GM23338 (cell line): ENCODE measurements around the gene PAGE5. TPM values are rescaled to one million over a fixed set of nuclear protein-coding genes. Genes with fewer than 3 reads are reported as not detected.

Experiments
- ATAC-seq: fragments of 200-7000 bp; cut with Tn5 transposase; 3 replicates; pipeline ENCODE4 v1.9.1; 2020
- DNase-seq: peaks from one replicate; pipeline ENCODE4 v3.0.0-alpha.2; 2015; ENCODE audit warnings: low spot score
- H2AFZ ChIP-seq: fragments of 200-600 bp; sonication (generic); 2 replicates; pipeline ENCODE4 v1.8.0; 2016; ENCODE audit warnings: antibody characterized with exemption, mild to moderate bottlenecking, moderate library complexity
- H3F3A ChIP-seq: fragments of 200-600 bp; sonication (generic); replicated peaks from 2 replicates; pipeline ENCODE4 v1.8.0; 2017; ENCODE audit warnings: antibody characterized with exemption, mixed run types, low read depth
- H3K27ac ChIP-seq: fragments of 200-600 bp; sonication (generic); 2 replicates; pipeline ENCODE4 v1.6.1; 2016; ENCODE audit warnings: low read depth
- H3K27me3 ChIP-seq: fragments of 200-600 bp; sonication (generic); 2 replicates; pipeline ENCODE4 v1.8.0; 2016; ENCODE audit warnings: mild to moderate bottlenecking, mixed run types, moderate library complexity; ENCODE audit not compliant: insufficient read depth
- H3K36me3 ChIP-seq: fragments of 200-600 bp; sonication (generic); 2 replicates; pipeline ENCODE4 v1.8.0; 2016; ENCODE audit warnings: mild to moderate bottlenecking; ENCODE audit not compliant: insufficient read depth
- H3K4me1 ChIP-seq: fragments of 200-600 bp; sonication (generic); 2 replicates; pipeline ENCODE4 v1.8.0; 2016; ENCODE audit warnings: mild to moderate bottlenecking, moderate library complexity; ENCODE audit not compliant: insufficient read depth
- H3K4me2 ChIP-seq: fragments of 200-600 bp; sonication (generic); 2 replicates; pipeline ENCODE4 v1.7.1; 2017; ENCODE audit warnings: mixed run types
- H3K4me3 ChIP-seq: fragments of 200-600 bp; sonication (generic); 2 replicates; pipeline ENCODE4 v1.6.1; 2016; ENCODE audit warnings: mixed run types
- H3K79me2 ChIP-seq: fragments of 200-600 bp; sonication (generic); replicated peaks from 2 replicates; pipeline ENCODE4 v1.8.0; 2017; ENCODE audit warnings: mild to moderate bottlenecking; ENCODE audit not compliant: insufficient read depth
- H3K9me2 ChIP-seq: fragments of 200-600 bp; sonication (generic); 2 replicates; pipeline ENCODE4 v1.8.0; 2017; ENCODE audit not compliant: insufficient read depth
- H4K20me1 ChIP-seq: fragments of 200-600 bp; sonication (generic); replicated peaks from 2 replicates; pipeline ENCODE4 v1.8.0; 2017; ENCODE audit warnings: mild to moderate bottlenecking; ENCODE audit not compliant: insufficient read depth
- H3K27ac Mint-ChIP-seq: 2 replicates; pipeline ENCODE4 v1.8.0; 2020; ENCODE audit warnings: inconsistent platforms, mild to moderate bottlenecking, moderate library complexity, mixed read lengths
- H3K27me3 Mint-ChIP-seq: 3 replicates; pipeline ENCODE4 v1.8.0; 2022; ENCODE audit warnings: low read depth, mild to moderate bottlenecking, moderate library complexity, mixed read lengths, inconsistent platforms; ENCODE audit not compliant: insufficient read depth, poor library complexity
- H3K36me3 Mint-ChIP-seq: 3 replicates; pipeline ENCODE4 v1.8.0; 2021; ENCODE audit warnings: low read depth, mild to moderate bottlenecking, inconsistent platforms, moderate library complexity, mixed read lengths
- H3K4me1 Mint-ChIP-seq: 3 replicates; pipeline ENCODE4 v1.8.0; 2020; ENCODE audit warnings: mild to moderate bottlenecking, inconsistent platforms, mixed read lengths
- H3K4me3 Mint-ChIP-seq: 3 replicates; pipeline ENCODE4 v1.8.0; 2021; ENCODE audit warnings: moderate library complexity, mild to moderate bottlenecking, inconsistent platforms, mixed read lengths
- H3K9me3 Mint-ChIP-seq: 3 replicates; pipeline ENCODE4 v1.8.0; 2020; ENCODE audit warnings: moderate library complexity, mild to moderate bottlenecking, inconsistent platforms, mixed read lengths
- ETS1 ChIP-seq: IDR thresholded peaks from 2 replicates; pipeline ENCODE4 v1.6.1; 2016; ENCODE audit warnings: antibody characterized with exemption
- EZH2 ChIP-seq: fragments of 200-600 bp; sonication (generic); IDR thresholded peaks from one replicate; pipeline ENCODE4 v1.8.0; 2017; ENCODE audit warnings: antibody characterized with exemption, mild to moderate bottlenecking, low read depth; ENCODE audit not compliant: unreplicated experiment
- EZH2phosphoT487 ChIP-seq: fragments of 200-600 bp; sonication (generic); IDR thresholded peaks from one replicate; pipeline ENCODE4 v1.8.1; 2018; ENCODE audit warnings: antibody characterized with exemption; ENCODE audit not compliant: unreplicated experiment
- JUNB ChIP-seq: IDR thresholded peaks from one replicate; pipeline ENCODE4 v1.6.1; 2016; ENCODE audit warnings: antibody characterized with exemption; ENCODE audit not compliant: unreplicated experiment
- NANOG ChIP-seq: IDR thresholded peaks from 2 replicates; pipeline ENCODE4 v1.6.1; 2016; ENCODE audit warnings: antibody characterized with exemption, borderline replicate concordance
- POLR2AphosphoS5 ChIP-seq: IDR thresholded peaks from 2 replicates; pipeline ENCODE4 v1.6.1; 2016; ENCODE audit warnings: antibody characterized with exemption, low read depth
- REST ChIP-seq: IDR thresholded peaks from one replicate; pipeline ENCODE4 v1.6.1; 2018; ENCODE audit warnings: antibody characterized with exemption; ENCODE audit not compliant: unreplicated experiment
- STAT1 ChIP-seq: IDR thresholded peaks from one replicate; pipeline ENCODE4 v1.6.1; 2016; ENCODE audit warnings: antibody characterized with exemption; ENCODE audit not compliant: unreplicated experiment
- ZNF114 ChIP-seq: fragments of 250-450 bp; sonication (Bioruptor Pico); IDR thresholded peaks from 2 replicates; pipeline ENCODE4 v1.5.0; 2020; ENCODE audit warnings: mild to moderate bottlenecking, moderate library complexity
- ZNF331 ChIP-seq: fragments of 250-450 bp; sonication (Bioruptor Pico); IDR thresholded peaks from 2 replicates; pipeline ENCODE4 v1.5.0; 2020; ENCODE audit warnings: low read depth, mild to moderate bottlenecking, moderate library complexity
- polyA plus RNA-seq: library from polyadenylated mRNA; unstranded; fragments of >200 nt; fragmentation: Nextera tagmentation; extraction: Ambion mirVana; gene quantifications from 2 replicates; pipeline ENCODE4 v1.2.1, GENCODE V29; 2016
- total RNA-seq: library from RNA; depleted of rRNA; stranded (reverse); fragments of >200 nt; shearing (Covaris generic); gene quantifications from 2 replicates; pipeline ENCODE4 v1.2.3, GENCODE V29; 2014
- TF ChIP-seq, protein P1 (sequence below), 2 experiments: fragments of 200-600 bp in 1 of 2; sonication (generic) in 1 of 2; conservative IDR thresholded peaks; 2 replicates each; pipeline versions ENCODE4 v1.5.1 to v1.6.1; 2016 to 2017; ENCODE audit warnings: antibody characterized with exemption in 2 of 2, low read depth in 2 of 2, mild to moderate bottlenecking in 2 of 2, moderate library complexity in 1 of 2

PAGE5 gene
- total and polyA plus RNA-seq, 2 experiments from 2014 or later, result not detected

DNA sequence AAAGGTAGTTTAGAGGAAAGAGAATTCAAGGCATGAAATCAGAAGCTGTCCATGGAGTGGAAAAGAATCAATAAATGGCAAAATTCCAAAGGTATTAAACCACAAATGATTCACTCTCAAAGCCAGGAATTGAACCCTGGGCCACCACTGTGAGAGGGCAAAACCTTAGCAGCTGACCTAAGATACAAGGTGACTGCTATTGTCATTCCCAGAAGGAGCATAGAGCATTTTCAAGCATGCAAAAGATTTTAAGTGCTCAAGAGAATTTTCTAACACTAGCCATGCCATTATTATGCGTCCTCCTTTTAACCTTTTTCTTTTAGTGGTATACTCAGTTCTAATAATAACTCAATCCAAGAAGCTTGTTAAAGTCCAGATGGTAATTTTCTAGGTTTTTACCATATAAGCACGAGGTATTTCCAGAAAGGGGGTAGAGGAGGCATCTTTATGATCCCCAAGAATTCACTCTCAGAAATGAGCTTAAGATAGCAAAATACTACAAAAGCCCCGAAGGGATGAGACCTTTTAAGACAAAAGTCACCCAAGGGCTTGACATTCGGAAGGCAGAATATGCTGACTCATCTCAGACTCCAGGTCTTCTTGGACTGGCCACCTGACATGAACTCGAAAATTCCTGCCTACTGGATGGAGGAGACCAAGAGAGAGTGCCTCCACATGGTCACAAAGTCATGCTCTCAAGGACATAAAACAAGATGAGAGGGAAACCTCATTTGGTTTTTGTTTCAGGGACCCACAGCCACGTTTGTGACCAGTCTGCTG is 13.8 kb upstream of the PAGE5 start:
- Histone ChIP-seq H3K4me3 (no peak overlapping the region), H3K4me2 (no peak overlapping the region), H3K9me2 (no peaks in the 10 kb centered on the region), H2AFZ (no peak overlapping the region), H3K36me3 (no peaks in the 10 kb centered on the region), H3K27ac (no peak overlapping the region), H3F3A (no peaks in the 10 kb centered on the region), H3K4me1 (no peaks in the 10 kb centered on the region), H3K27me3 (no peaks in the 10 kb centered on the region), H4K20me1 (no peaks in the 10 kb centered on the region), H3K79me2 (no peaks in the 10 kb centered on the region)
- Mint-ChIP-seq H3K27me3 (no peaks in the 10 kb centered on the region), H3K36me3 (peaks cover 3% of the 10 kb centered on the region; the same call in 1 of the 3 replicates), H3K4me1 (no peaks in the 10 kb centered on the region), H3K27ac (no peak overlapping the region), H3K9me3 (peaks cover 46% of the 10 kb centered on the region), H3K4me3 (no peak overlapping the region)
- no peak for ATAC-seq
- TF ChIP-seq REST (no peak), JUNB (no peak), ZNF331 (CRISPR knock-in tag) (no peak), ETS1 (no peak), STAT1 (no peak), POLR2AphosphoS5 (no peak)
- DNase-seq, result no peak

DNA sequence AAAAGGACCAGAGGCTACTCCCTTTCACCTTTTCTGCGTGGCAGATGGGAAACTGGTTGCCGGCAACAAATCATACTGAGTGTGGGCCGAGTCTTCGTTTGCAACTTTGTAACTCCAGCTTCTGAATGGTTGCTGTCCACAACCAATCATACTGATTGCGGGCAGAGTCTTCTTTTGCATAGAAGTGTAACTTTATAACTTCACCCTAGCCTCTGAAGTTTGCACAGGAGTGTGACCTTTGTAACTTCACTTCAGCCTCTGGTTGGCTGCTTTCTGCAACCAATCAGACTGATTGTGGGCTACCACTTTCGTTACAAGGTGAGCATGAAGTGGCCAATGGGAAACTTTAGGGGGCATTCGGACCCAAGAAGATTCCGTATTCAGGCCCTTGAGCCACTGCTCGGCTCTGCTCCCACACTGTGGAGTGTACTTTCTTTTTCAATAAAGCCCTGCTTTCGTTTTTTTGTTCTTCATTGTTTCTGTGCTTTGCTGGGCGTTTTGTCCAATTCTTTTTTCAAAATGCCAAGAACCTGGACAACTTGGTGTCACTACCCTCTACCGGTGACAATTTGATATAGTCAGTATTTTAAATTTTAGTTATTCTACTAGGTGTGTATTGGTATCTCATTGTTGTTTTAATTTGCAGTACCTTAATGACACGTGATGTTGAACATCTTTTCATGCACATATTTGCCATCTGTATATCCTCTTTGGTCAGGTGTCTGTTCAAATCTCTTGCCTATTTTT is 9.0 kb upstream of the PAGE5 start:
- no peak overlapping the region for H3K4me2 ChIP-seq
- no peaks in the 10 kb centered on the region for H3K4me1 ChIP-seq
- H4K20me1 ChIP-seq, result no peaks in the 10 kb centered on the region
- no peak for DNase-seq
- Mint-ChIP-seq H3K36me3 (no peaks in the 10 kb centered on the region), H3K27ac (no peak overlapping the region), H3K4me3 (no peak overlapping the region), H3K27me3 (no peaks in the 10 kb centered on the region), H3K9me3 (peaks cover 55% of the 10 kb centered on the region), H3K4me1 (no peaks in the 10 kb centered on the region)
- H3K27ac ChIP-seq, result no peak overlapping the region
- H3K9me2 ChIP-seq, result no peaks in the 10 kb centered on the region
- no peaks in the 10 kb centered on the region for H3F3A ChIP-seq
- ATAC-seq, result no peak
- no peaks in the 10 kb centered on the region for H3K36me3 ChIP-seq
- no peaks in the 10 kb centered on the region for H3K27me3 ChIP-seq
- H3K79me2 ChIP-seq, result no peaks in the 10 kb centered on the region
- H2AFZ ChIP-seq, result no peak overlapping the region
- H3K4me3 ChIP-seq, result no peak overlapping the region
- no peak for TF ChIP-seq NANOG
- no peak for TF ChIP-seq EZH2
- TF ChIP-seq EZH2phosphoT487, result no peak
- TF ChIP-seq POLR2AphosphoS5, result no peak
- no peak for TF ChIP-seq JUNB
- TF ChIP-seq STAT1, result no peak
- no peak for TF ChIP-seq ZNF331 (CRISPR knock-in tag)
- no peak for TF ChIP-seq ETS1
- TF ChIP-seq ZNF114, result no peak
- TF ChIP-seq, protein P1, sequence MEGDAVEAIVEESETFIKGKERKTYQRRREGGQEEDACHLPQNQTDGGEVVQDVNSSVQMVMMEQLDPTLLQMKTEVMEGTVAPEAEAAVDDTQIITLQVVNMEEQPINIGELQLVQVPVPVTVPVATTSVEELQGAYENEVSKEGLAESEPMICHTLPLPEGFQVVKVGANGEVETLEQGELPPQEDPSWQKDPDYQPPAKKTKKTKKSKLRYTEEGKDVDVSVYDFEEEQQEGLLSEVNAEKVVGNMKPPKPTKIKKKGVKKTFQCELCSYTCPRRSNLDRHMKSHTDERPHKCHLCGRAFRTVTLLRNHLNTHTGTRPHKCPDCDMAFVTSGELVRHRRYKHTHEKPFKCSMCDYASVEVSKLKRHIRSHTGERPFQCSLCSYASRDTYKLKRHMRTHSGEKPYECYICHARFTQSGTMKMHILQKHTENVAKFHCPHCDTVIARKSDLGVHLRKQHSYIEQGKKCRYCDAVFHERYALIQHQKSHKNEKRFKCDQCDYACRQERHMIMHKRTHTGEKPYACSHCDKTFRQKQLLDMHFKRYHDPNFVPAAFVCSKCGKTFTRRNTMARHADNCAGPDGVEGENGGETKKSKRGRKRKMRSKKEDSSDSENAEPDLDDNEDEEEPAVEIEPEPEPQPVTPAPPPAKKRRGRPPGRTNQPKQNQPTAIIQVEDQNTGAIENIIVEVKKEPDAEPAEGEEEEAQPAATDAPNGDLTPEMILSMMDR (conservative IDR thresholded peaks at IDR 0.05; ENCODE audit: low read depth in 2 of 2), result no peak
